ENCODE results near the gene IDUA.
"Not testable (repeated sequence)": the region's sequence is repeated elsewhere in the genome, so short reads cannot be mapped to it uniquely, and the experiment has no call there.

IDUA gene

GRCh38 chr4:1047976-1048772 is 61.3 kb downstream of the IDUA start:
- no peak for DNase-seq

DNA sequence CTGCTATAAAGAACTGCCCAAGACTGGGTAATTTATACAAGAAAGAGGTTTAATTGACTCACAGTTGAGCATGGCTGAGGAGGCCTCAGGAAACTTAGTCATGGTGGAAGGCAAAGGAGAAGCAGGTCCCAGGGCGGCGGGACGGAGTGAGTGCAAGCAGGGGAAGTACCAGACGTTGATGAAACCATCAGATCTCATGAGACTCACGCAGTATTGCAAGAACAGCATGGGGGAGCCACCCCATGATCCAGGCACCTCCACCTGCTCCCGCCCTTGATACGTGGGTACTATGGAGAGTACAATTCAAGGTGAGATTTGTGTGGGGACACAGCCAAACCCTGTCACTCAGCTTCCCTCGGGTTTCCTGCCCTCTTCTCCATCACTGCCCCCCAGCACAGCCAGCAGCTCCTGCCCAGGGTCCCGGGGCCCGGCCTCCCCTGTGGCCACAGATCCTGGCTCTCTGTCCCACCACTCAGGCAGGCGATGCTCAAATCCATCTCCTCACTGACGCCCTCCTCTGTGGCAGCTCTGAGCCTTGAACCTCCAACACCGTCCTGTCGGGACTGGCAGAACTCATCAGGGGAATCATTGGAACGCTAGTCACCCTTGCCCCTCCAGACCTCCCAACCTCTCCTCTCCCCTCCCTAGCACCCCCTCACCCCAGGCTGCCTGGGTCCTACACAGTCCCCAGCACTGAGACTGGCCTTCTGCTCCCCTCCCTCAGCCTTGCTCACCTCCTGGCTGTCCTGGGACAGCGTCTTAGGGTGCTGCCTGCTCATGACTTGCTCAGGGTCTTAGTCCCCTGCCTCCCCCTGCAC is 62.1 kb downstream of the IDUA start:
- no peak for DNase-seq

GRCh38 chr4:1049591-1049905 is 62.7 kb downstream of the IDUA start:
- no peak for DNase-seq

DNA sequence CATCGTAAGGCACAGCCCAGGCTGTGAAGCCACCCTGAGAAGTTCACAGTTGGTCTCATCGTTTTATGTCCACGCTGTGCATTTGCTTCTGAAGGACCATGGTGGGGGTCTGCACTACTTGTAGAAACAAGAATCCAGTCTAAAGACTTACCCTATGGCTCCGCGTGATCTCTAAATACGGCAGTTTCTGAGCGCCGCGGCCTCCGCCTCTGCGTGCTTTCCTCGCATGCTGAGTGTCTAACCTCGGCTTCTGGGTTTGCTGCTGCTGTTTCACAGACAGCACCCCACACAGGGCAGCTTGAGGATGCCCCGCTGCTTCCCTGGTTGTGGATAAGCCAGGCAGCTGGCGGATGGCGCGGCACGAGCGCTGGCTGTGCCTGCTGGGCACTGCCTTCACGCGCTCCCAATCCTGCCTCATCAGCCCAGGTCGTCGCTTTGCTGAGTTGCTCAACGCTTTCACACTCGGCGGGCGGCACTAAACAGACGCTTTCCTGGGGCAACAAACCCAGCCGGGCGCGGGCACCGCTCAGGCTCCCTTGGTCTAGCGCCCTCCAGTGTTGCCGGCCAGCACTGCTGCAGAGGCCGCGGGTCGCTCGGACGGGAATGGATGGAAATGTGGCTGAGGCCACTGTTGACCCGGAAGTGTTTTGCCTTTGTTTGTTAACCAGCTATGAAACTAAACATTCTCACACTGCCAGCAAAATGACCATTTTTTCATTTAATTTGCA is 63.8 kb downstream of the IDUA start:
- DNase-seq, result no peak

DNA sequence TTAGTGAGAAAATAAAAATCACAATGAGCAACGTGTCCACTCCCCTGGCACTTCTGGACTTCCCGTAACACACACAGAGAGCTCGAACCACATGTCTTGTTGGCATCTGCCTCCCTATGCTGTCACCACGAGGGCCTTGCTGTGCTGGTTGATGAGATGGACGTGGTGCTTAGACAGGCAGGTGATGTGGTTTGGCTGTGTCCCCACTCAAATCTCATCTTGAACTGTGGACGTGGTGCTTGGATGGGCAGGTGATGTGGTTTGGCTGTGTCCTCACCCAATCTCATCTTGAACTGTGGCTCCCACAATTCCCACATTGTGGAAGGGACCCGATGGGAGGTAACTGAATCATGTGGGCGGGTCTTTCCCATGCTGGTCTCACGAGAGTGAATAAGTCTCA is 64.6 kb downstream of the IDUA start:
- no peak for DNase-seq

- no peak for DNase-seq
Measured at GRCh38 chr4:1052231-1052671, 65.4 kb downstream of the IDUA start.

DNA sequence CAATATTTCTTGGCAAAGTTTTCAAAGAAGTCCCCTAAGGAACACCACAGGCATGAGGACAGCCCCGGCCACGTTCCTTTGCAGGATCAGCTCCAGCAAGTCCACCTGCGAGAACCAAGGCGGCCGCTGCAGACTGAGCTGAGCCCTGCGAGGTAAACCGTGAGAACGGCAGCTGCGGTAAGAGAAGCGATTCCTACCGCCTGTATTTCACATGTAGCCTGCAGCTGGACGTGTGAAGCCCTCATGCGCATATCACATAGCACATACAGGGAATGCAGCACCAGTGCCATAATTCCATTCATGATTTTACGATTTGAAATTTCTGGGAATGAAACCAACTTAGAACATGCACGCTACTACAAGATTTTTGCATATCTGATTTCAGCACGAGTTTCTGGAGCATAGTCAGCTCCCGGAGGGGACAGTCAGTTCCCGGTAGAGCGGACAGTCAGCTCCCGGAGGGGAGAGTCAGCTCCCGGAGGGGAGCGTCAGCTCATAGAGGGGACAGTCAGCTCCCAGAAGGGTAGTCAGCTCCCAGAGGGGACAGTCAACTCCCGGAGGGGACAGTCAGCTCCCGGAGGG is 66.3 kb downstream of the IDUA start:
- no peak for DNase-seq

GRCh38 chr4:1053891-1054290 is 67.0 kb downstream of the IDUA start:
- not testable (repeated sequence) for DNase-seq
